ENCODE measurements around the gene SORT1.
"Not testable (repeated sequence)": the region's sequence is repeated elsewhere in the genome, so short reads cannot be mapped to it uniquely, and the experiment has no call there.

Gene SORT1

GRCh38 chr1:109397581-109398342, at the start of gene SORT1:
Gene SORT1 (minus strand): TSS chr1:109397918. CDS start chr1:109397892, 26 bp downstream.
- DNase-seq (ENCODE audit: low spot score) = peak; percentile 97

GRCh38 chr1:109445949-109446695, 48.4 kb upstream of the SORT1 start:
- not testable (repeated sequence) for DNase-seq (ENCODE audit: low spot score)

- DNase-seq (ENCODE audit: low spot score) = no peak
These were observed 46.6 kb upstream of the SORT1 start for GRCh38 chr1:109444346-109444745.

GRCh38 chr1:109443476-109443875, 45.8 kb upstream of the SORT1 start:
- DNase-seq (ENCODE audit: low spot score) = no peak

GRCh38 chr1:109441069-109441468, 43.4 kb upstream of the SORT1 start:
- no peak for DNase-seq (ENCODE audit: low spot score)

- DNase-seq (ENCODE audit: low spot score) = no peak
These were observed 41.1 kb upstream of the SORT1 start for GRCh38 chr1:109438798-109439297.

- DNase-seq (ENCODE audit: low spot score) = no peak
These were observed 36.8 kb upstream of the SORT1 start for GRCh38 chr1:109434484-109434883.

- no peak for DNase-seq (ENCODE audit: low spot score)
These were observed 35.6 kb upstream of the SORT1 start for GRCh38 chr1:109433322-109433721.

GRCh38 chr1:109432336-109432735, 34.6 kb upstream of the SORT1 start:
- DNase-seq (ENCODE audit: low spot score) = no peak

- no peak for DNase-seq (ENCODE audit: low spot score)
These were observed 29.4 kb upstream of the SORT1 start for GRCh38 chr1:109427171-109427467.

GRCh38 chr1:109426281-109427170, 28.8 kb upstream of the SORT1 start, which contains the start of gene PSMA5:
Gene PSMA5 (minus strand): TSS chr1:109426448. CDS start chr1:109426330, 118 bp downstream.
- DNase-seq (ENCODE audit: low spot score) = peak; percentile 99

GRCh38 chr1:109425391-109426280, 27.9 kb upstream of the SORT1 start:
- no peak for DNase-seq (ENCODE audit: low spot score)

GRCh38 chr1:109423498-109423897, 25.8 kb upstream of the SORT1 start:
- no peak for DNase-seq (ENCODE audit: low spot score)

GRCh38 chr1:109412551-109412950, 14.8 kb upstream of the SORT1 start:
- DNase-seq (ENCODE audit: low spot score) = no peak

GRCh38 chr1:109404838-109405237, 7.1 kb upstream of the SORT1 start:
- no peak for DNase-seq (ENCODE audit: low spot score)

- no peak for DNase-seq (ENCODE audit: low spot score)
These were observed 4.3 kb upstream of the SORT1 start for GRCh38 chr1:109402025-109402424.

GRCh38 chr1:109400035-109400655, 2.4 kb upstream of the SORT1 start:
- DNase-seq (ENCODE audit: low spot score) = peak; percentile 49

GRCh38 chr1:109399326-109399957, 1.7 kb upstream of the SORT1 start:
- DNase-seq (ENCODE audit: low spot score) = peak; percentile 94

- DNase-seq (ENCODE audit: low spot score) = peak; percentile 60
These were observed 866 bp upstream of the SORT1 start for GRCh38 chr1:109398343-109399225.
